Measurements from ENCODE around the gene ZNF502. TPM values are rescaled to one million over a fixed set of nuclear protein-coding genes. Genes with fewer than 3 reads are reported as not detected.

ZNF502 gene
- total and polyA plus RNA-seq, 2 of the 13 experiments (the other 11 are each of a cell fraction or from before 2014, with no cell fraction given), result not detected

- peak; percentile 99 for ATAC-seq
- DNase-seq (ENCODE audit: low spot score), result peak; percentile 90
- WGBS (ENCODE audit: low lambda C conversion rate), result 28% methylated on average over 4 of the region's 46 CpGs
- no peaks in the 10 kb centered on the region for H3K79me2 ChIP-seq (ENCODE audit: insufficient read depth, low read length)
- no TSS peak for BruUV-seq (replicated peaks)
- in situ Hi-C loops (cut with HindIII; ENCODE audit: extremely low pct_ligation_motif_present, low pct_unique_long_range_greater_than_20kb) (no loop called here), intact Hi-C loops (cut with micrococcal nuclease; ENCODE audit: unreplicated experiment) (loop anchor here (2.0 kb wide), 1 partner anchor 31 kb away; the partner anchor contains the start of genes KIAA1143 and KIF15)
- H3K4me3 ChIP-seq (replicated peaks in 1 of 3; ENCODE audit: insufficient read depth in 1 of 3, low read depth in 2 of 3, low read length in 3 of 3), result peak within 1 kb of the TSS; percentile 66 to 81 (median 76)
- peaks cover 49% of the 10 kb centered on the region for H3K9me3 ChIP-seq (ENCODE audit: low read length)
- H4K20me1 ChIP-seq (ENCODE audit: insufficient read depth, low read length), result no peaks in the 10 kb centered on the region
- H3K27ac ChIP-seq (ENCODE audit: extremely low read length, insufficient read depth, low read length), result peak within 1 kb of the TSS; percentile 54
- FAIRE-seq, result peak; percentile 26
- H3K4me2 ChIP-seq (ENCODE audit: low read depth, low read length), result peak within 1 kb of the TSS; percentile 80
- CTCF ChIA-PET (ENCODE audit: low intra/inter-chr PET ratio, low total read pairs), result no interaction called here
- peak within 1 kb of the TSS; percentile 97 for H2AFZ ChIP-seq (ENCODE audit: low read length)
- H3K9ac ChIP-seq (ENCODE audit: insufficient read depth, low read depth, low read length), result peak within 1 kb of the TSS; percentile 79
- POLR2A ChIA-PET, result interaction anchor here (1.0 to 2.5 kb wide), 5 partner anchors 13 to 251 kb away, joined by 3 to 26 read pairs (median 6); partner anchors contain the start of genes KIAA1143, KIF15 and ZNF660
- no peaks in the 10 kb centered on the region; a peak in 1 of 5 replicates for H3K27me3 ChIP-seq (ENCODE audit: control insufficient read depth in 1 of 2, insufficient read depth in 2 of 2, low read length in 2 of 2)
- peaks cover 0 to 6% of the 10 kb centered on the region in 2 experiments; a peak in 2 of 5 replicates for H3K36me3 ChIP-seq (replicated peaks in 1 of 2; ENCODE audit: control insufficient read depth in 1 of 2, insufficient read depth in 2 of 2, low read length in 2 of 2)
- H3K4me1 ChIP-seq (ENCODE audit: insufficient read depth, low read length), result peaks cover 16% of the 10 kb centered on the region
- TF ChIP-seq NAIF1 (CRISPR knock-in tag; IDR thresholded peaks at IDR 0.05; ENCODE audit: borderline replicate concordance), result peak; percentile 76; the same call in 1 of the 2 replicates
- TF ChIP-seq RBFOX2 (IDR thresholded peaks at IDR 0.05; ENCODE audit: low read depth, low read length), result peak; percentile 94
- TF ChIP-seq SRY (CRISPR knock-in tag; IDR thresholded peaks at IDR 0.05), result peak; percentile 64; the same call in 1 of the 2 replicates
- peak; percentile 76 for TF ChIP-seq MXD1 (CRISPR knock-in tag; IDR thresholded peaks at IDR 0.05)
- peak; percentile 89; the same call in 1 of the 2 replicates for TF ChIP-seq FOXC1 (CRISPR knock-in tag; IDR thresholded peaks at IDR 0.05; ENCODE audit: borderline replicate concordance)
- no peak for TF ChIP-seq NR2F2 (IDR thresholded peaks at IDR 0.05; ENCODE audit: borderline replicate concordance, low read depth)
- no peak for TF ChIP-seq ZFP82 (CRISPR knock-in tag; IDR thresholded peaks at IDR 0.05; ENCODE audit: borderline replicate concordance)
- peak in 1 of 2 experiments; percentile 79; a peak in 2 of 4 replicates for TF ChIP-seq KLF16 (CRISPR knock-in tag; IDR thresholded peaks at IDR 0.05)
- peak; percentile 54; the same call in 1 of the 2 replicates for TF ChIP-seq TOE1 (CRISPR knock-in tag; IDR thresholded peaks at IDR 0.05)
- TF ChIP-seq ZNF709 (CRISPR knock-in tag; IDR thresholded peaks at IDR 0.05), result peak; percentile 82; the same call in 1 of the 2 replicates
- peak; percentile 52; the same call in 1 of the 2 replicates for TF ChIP-seq ZBTB44 (CRISPR knock-in tag; IDR thresholded peaks at IDR 0.05)
- no peak for TF ChIP-seq PRPF4 (IDR thresholded peaks at IDR 0.05; ENCODE audit: low read depth, low read length, poor library complexity, severe bottlenecking)
- no peak for TF ChIP-seq DPF2 (CRISPR knock-in tag; IDR thresholded peaks at IDR 0.05; ENCODE audit: borderline replicate concordance, low read depth)
- TF ChIP-seq ETV5 (CRISPR knock-in tag; IDR thresholded peaks at IDR 0.05; ENCODE audit: borderline replicate concordance), result peak; percentile 77
- peak; percentile 96 for TF ChIP-seq KMT2A (CRISPR knock-in tag; IDR thresholded peaks at IDR 0.05)
- 0 out of 2 replicates have a peak, but pooled peaks have one; percentile 21 for TF ChIP-seq ZBTB37 (CRISPR knock-in tag; IDR thresholded peaks at IDR 0.05)
- TF ChIP-seq SP2 (CRISPR knock-in tag; IDR thresholded peaks at IDR 0.05), result 0 out of 2 replicates have a peak, but pooled peaks have one; percentile 19
- no peak for TF ChIP-seq ZFP36L2 (CRISPR knock-in tag; IDR thresholded peaks at IDR 0.05)
- no peak for TF ChIP-seq SETDB1 (CRISPR knock-in tag; IDR thresholded peaks at IDR 0.05; ENCODE audit: borderline replicate concordance)
- 0 out of 2 replicates have a peak, but pooled peaks have one; percentile 49 for TF ChIP-seq SMAD1 (CRISPR knock-in tag; IDR thresholded peaks at IDR 0.05; ENCODE audit: borderline replicate concordance, low read depth)
- no peak for TF ChIP-seq STAT5B (CRISPR knock-in tag; IDR thresholded peaks at IDR 0.05)
These were observed 17.0 kb downstream of the ZNF502 start, which contains the start of gene ZNF501 for GRCh38 chr3:44729384-44729910. Gene ZNF501, plus strand, starts transcription at chr3:44729635. Its CDS starts 4,787 bp downstream, at chr3:44734422.

Measured in HepG2 (cell line).